Stimulated activated CD4-positive, alpha-beta T cell treated with anti-CD3 and anti-CD28 coated beads, Interleukin-2, amount 100 ng/mL, for 24 hours (primary cell): ENCODE results near the gene CAPN3.

ENCODE experiments used
- DNase-seq, 2 donors: peaks; one replicate each; pipeline ENCODE4 v3.0.0-alpha.2; 2020

The CAPN3 gene

GRCh38 chr15:42359985-42360384, 684 bp downstream of the CAPN3 start:
- DNase-seq, result no peak

GRCh38 chr15:42360535-42361112, 1.3 kb downstream of the CAPN3 start:
- DNase-seq, result no peak

GRCh38 chr15:42363487-42363886, 4.2 kb downstream of the CAPN3 start:
- DNase-seq, result no peak

GRCh38 chr15:42363942-42364341, 4.6 kb downstream of the CAPN3 start:
- DNase-seq, result no peak

- no peak for DNase-seq
Observed at GRCh38 chr15:42364529-42364928, 5.2 kb downstream of the CAPN3 start.

GRCh38 chr15:42365921-42366550, 6.7 kb downstream of the CAPN3 start:
- no peak for DNase-seq

GRCh38 chr15:42367041-42367440, 7.7 kb downstream of the CAPN3 start:
- no peak for DNase-seq

- DNase-seq, result no peak
Observed at GRCh38 chr15:42368096-42368495, 8.8 kb downstream of the CAPN3 start.

- no peak for DNase-seq
Observed at GRCh38 chr15:42371096-42371495, 11.8 kb downstream of the CAPN3 start.

- DNase-seq, result no peak
Observed at GRCh38 chr15:42373274-42373673, 14.0 kb downstream of the CAPN3 start.

- DNase-seq, result no peak
Observed at GRCh38 chr15:42373936-42374335, 14.6 kb downstream of the CAPN3 start.

GRCh38 chr15:42374810-42375209, 15.5 kb downstream of the CAPN3 start:
- DNase-seq, result no peak

GRCh38 chr15:42375252-42375651, 16.0 kb downstream of the CAPN3 start:
- DNase-seq, result no peak

- DNase-seq, result no peak
Observed at GRCh38 chr15:42375941-42376340, 16.6 kb downstream of the CAPN3 start.

- no peak for DNase-seq
Observed at GRCh38 chr15:42378011-42378410, 18.7 kb downstream of the CAPN3 start.

- no peak for DNase-seq
Observed at GRCh38 chr15:42384597-42384996, 25.3 kb downstream of the CAPN3 start.

- DNase-seq, result peak in 1 of 2 donors; percentile 29
Observed at GRCh38 chr15:42385206-42385979, 26.1 kb downstream of the CAPN3 start.

GRCh38 chr15:42385980-42386700, 26.8 kb downstream of the CAPN3 start:
- DNase-seq, result no peak

GRCh38 chr15:42387603-42388002, 28.3 kb downstream of the CAPN3 start:
- DNase-seq, result no peak

GRCh38 chr15:42392309-42393024, 33.2 kb downstream of the CAPN3 start:
- DNase-seq, result no peak

- no peak for DNase-seq
Observed at GRCh38 chr15:42394106-42394505, 34.8 kb downstream of the CAPN3 start.

GRCh38 chr15:42395838-42396237, 36.5 kb downstream of the CAPN3 start:
- no peak for DNase-seq
